Fibroblast of villous mesenchyme (primary cell): ENCODE measurements around the gene CCL13. TPM values are rescaled to one million over a fixed set of nuclear protein-coding genes. Genes with fewer than 3 reads are reported as not detected.
A peak's percentile ranks its signal among the peaks of the same experiment; 100 is the strongest.

Experiments used
- DNase-seq: peaks from one replicate; pipeline ENCODE4 v3.0.0-alpha.2; 2010; ENCODE audit warnings: low read depth
- H3K4me3 ChIP-seq: 2 replicates; pipeline ENCODE4 v1.5.1; 2011; ENCODE audit warnings: low read depth, mild to moderate bottlenecking, low read length
- CTCF ChIP-seq: IDR thresholded peaks from 2 replicates; pipeline ENCODE4 v1.5.1; 2012; ENCODE audit warnings: low read depth, mild to moderate bottlenecking, low read length; ENCODE audit not compliant: insufficient read depth
- total RNA-seq: library from RNA; depleted of rRNA; stranded (reverse); fragments of >200 nt; gene quantifications from 2 replicates; pipeline ENCODE4 v1.2.3, GENCODE V29; 2012

The CCL13 gene
- total RNA-seq, 1 donor, result not detected

- H3K4me3 ChIP-seq, result no peak overlapping the region
- no peak for TF ChIP-seq CTCF
- no peak for DNase-seq
These were observed 9.2 kb upstream of the CCL13 start for GRCh38 chr17:34347063-34347462.

- H3K4me3 ChIP-seq, result no peak overlapping the region
- no peak for DNase-seq
- no peak for TF ChIP-seq CTCF
These were observed 6.5 kb upstream of the CCL13 start for GRCh38 chr17:34349751-34350150.

GRCh38 chr17:34351096-34351495, 5.2 kb upstream of the CCL13 start:
- TF ChIP-seq CTCF, result no peak
- H3K4me3 ChIP-seq, result no peak overlapping the region
- no peak for DNase-seq

- peak; percentile 8 for DNase-seq
- no peak overlapping the region for H3K4me3 ChIP-seq
- no peak for TF ChIP-seq CTCF
These were observed 4.1 kb upstream of the CCL13 start for GRCh38 chr17:34352191-34352590.

GRCh38 chr17:34354637-34355036, 1.6 kb upstream of the CCL13 start:
- no peak for TF ChIP-seq CTCF

GRCh38 chr17:34357398-34357797, 1.1 kb downstream of the CCL13 start:
- no peak for TF ChIP-seq CTCF
- DNase-seq, result no peak
- no peak overlapping the region for H3K4me3 ChIP-seq

More at GRCh38 chr17:34354637-34355036, 1.6 kb upstream of the CCL13 start:
- peak; percentile 36 for DNase-seq
- no peak overlapping the region for H3K4me3 ChIP-seq

GRCh38 chr17:34358631-34359030, 2.4 kb downstream of the CCL13 start:
- no peak for TF ChIP-seq CTCF
- no peak for DNase-seq
- no peak overlapping the region for H3K4me3 ChIP-seq
